ENCODE results near the gene IL17RA.

IL17RA gene

GRCh38 chr22:17084554-17085276 is at the start of gene IL17RA:
Gene IL17RA (plus strand): TSS chr22:17085000. CDS start chr22:17085092, 92 bp downstream.
- ATAC-seq: peak; percentile 96

- ATAC-seq: no peak
Observed at GRCh38 chr22:17035246-17035645, 49.6 kb upstream of the IL17RA start.

- ATAC-seq: peak in 1 of 2 donors; percentile 34
Observed at GRCh38 chr22:17035976-17036841, 48.6 kb upstream of the IL17RA start.

GRCh38 chr22:17036842-17037711 is 47.7 kb upstream of the IL17RA start:
- ATAC-seq: peak; percentile 77 to 81

GRCh38 chr22:17043521-17043920 is 41.3 kb upstream of the IL17RA start:
- no peak for ATAC-seq

- ATAC-seq: no peak
Observed at GRCh38 chr22:17046566-17047348, 38.0 kb upstream of the IL17RA start.

GRCh38 chr22:17047656-17048055 is 37.1 kb upstream of the IL17RA start:
- no peak for ATAC-seq

- no peak for ATAC-seq
Observed at GRCh38 chr22:17056058-17056457, 28.7 kb upstream of the IL17RA start.

- ATAC-seq: no peak
Observed at GRCh38 chr22:17056807-17057206, 28.0 kb upstream of the IL17RA start.

- peak in 1 of 2 donors; percentile 27 for ATAC-seq
Observed at GRCh38 chr22:17057959-17058814, 26.6 kb upstream of the IL17RA start.

- no peak for ATAC-seq
Observed at GRCh38 chr22:17060126-17060525, 24.7 kb upstream of the IL17RA start.

GRCh38 chr22:17063411-17064106 is 21.2 kb upstream of the IL17RA start:
- ATAC-seq: no peak

- no peak for ATAC-seq
Observed at GRCh38 chr22:17064498-17065100, 20.2 kb upstream of the IL17RA start.

- no peak for ATAC-seq
Observed at GRCh38 chr22:17065433-17065832, 19.4 kb upstream of the IL17RA start.

- ATAC-seq: no peak
Observed at GRCh38 chr22:17072877-17073276, 11.9 kb upstream of the IL17RA start.

GRCh38 chr22:17074648-17075002 is 10.2 kb upstream of the IL17RA start:
- no peak for ATAC-seq

GRCh38 chr22:17077255-17077654 is 7.5 kb upstream of the IL17RA start:
- no peak for ATAC-seq

- ATAC-seq: no peak
Observed at GRCh38 chr22:17079572-17079971, 5.2 kb upstream of the IL17RA start.

GRCh38 chr22:17083255-17083654 is 1.5 kb upstream of the IL17RA start:
- no peak for ATAC-seq

GRCh38 chr22:17083811-17084441 is 874 bp upstream of the IL17RA start:
- ATAC-seq: no peak

Measured in activated CD4-positive, CD25-positive, alpha-beta regulatory T cell treated with anti-CD3 and anti-CD28 coated beads, Interleukin-2, amount 50 U/mL, for 24 hours (primary cell).